Pancreas (tissue), 10 donors: ENCODE measurements around the gene ELAC2. TPM values are rescaled to one million over a fixed set of nuclear protein-coding genes. Genes with fewer than 3 reads are reported as not detected.

Experiments used
- ATAC-seq, 4 donors: fragments of 200-7000 bp; cut with Tn5 transposase; one replicate each; pipeline versions ENCODE4 v1.8.0 to v1.9.1; 2020; ENCODE audit warnings: mild to moderate bottlenecking in 4 of 4, moderate library complexity in 4 of 4
- DNase-seq, 6 donors: peaks; one replicate each; pipeline ENCODE4 v3.0.0-alpha.2; 2020
- FAIRE-seq: peaks from 2 replicates; lab custom pipeline; 2012; peaks lifted over from hg19 to GRCh38; lab: Jason Lieb, UNC
- H3K27ac ChIP-seq, 4 donors: fragments of 200-600 bp; sonication (generic); 1 replicate in 3 of 4; 2 replicates in 1 of 4; pipeline versions ENCODE4 v1.5.0 to v1.8.0; 2020
- H3K27me3 ChIP-seq, 4 donors: fragments of 200-600 bp; one replicate each; pipeline ENCODE4 v1.8.0; 2021
- H3K36me3 ChIP-seq, 3 donors: fragments of 200-600 bp; sonication (generic) in 1 of 3; one replicate each; pipeline versions ENCODE4 v1.5.0 to v1.8.0; 2020 to 2021
- H3K4me1 ChIP-seq, 3 donors: fragments of 200-600 bp; one replicate each; pipeline ENCODE4 v1.8.0; 2021
- H3K4me3 ChIP-seq, 4 donors: fragments of 200-600 bp; sonication (generic) in 2 of 4; one replicate each; pipeline versions ENCODE4 v1.5.0 to v1.8.0; 2020 to 2021
- H3K9me3 ChIP-seq, 4 donors: fragments of 200-600 bp; one replicate each; pipeline ENCODE4 v1.8.0; 2021
- WGBS, 2 donors: extraction: QIAGEN DNeasy Blood & Tissue Kit; methylation state at CpG; one replicate each; pipeline ENCODE4 v1.1.7; 2013; 5-methylcytosine and 5-hydroxymethylcytosine counted together
- intact Hi-C, 3 donors: fragments of 100-400 bp; cut with DNase I; formaldehyde crosslinking; loops; one replicate each; pipeline versions ENCODE4 v1.11.1 to v1.14.2; 2022
- polyA plus RNA-seq, 2 donors: library from polyadenylated mRNA; stranded (reverse); fragments of 200-250 nt; gene quantifications; one replicate each; pipeline ENCODE4 v1.2.3, GENCODE V29; 2013
- total RNA-seq, 6 donors: library from RNA; stranded (reverse); fragmentation: NEBNext Ultra II Directional in 4 of 6; extraction: Animal tissue kit (Norgen Biotek cat#: 25700) in 4 of 6; gene quantifications; one replicate each; pipeline versions ENCODE4 v1.2.1 to v1.2.4, GENCODE V29; 2021 to 2023
- TF ChIP-seq, protein P1 (sequence below), 4 donors: fragments of 200-600 bp; sonication (generic) in 3 of 4; IDR thresholded peaks; one replicate each; pipeline versions ENCODE4 v1.5.0 to v1.8.0; 2021; ENCODE audit warnings: antibody characterized with exemption in 4 of 4
- donor health status: healthy with polysubstance abuse.
- donor health status: DM: no; HTN: no; CAD: no; lungs with moderate emphysema.
- donor health status: DM: no; HTN: no; CAD: no.
- donor health status: control.
- donor health status: control.
- donor health status: Bipolar disorder and iron deficiency.
- donor health status: DM: yes; HTN: yes; CAD: no.
- donor health status: DM: no; HTN: no; CAD: no.
- donor health status: DM: no; HTN: no; CAD: no.
- donor health status: DM: yes; HTN: yes; CAD: no.

Gene ELAC2
- total and polyA plus RNA-seq, 8 donors: 19.6 to 39.2 (median 25.2) TPM

DNA sequence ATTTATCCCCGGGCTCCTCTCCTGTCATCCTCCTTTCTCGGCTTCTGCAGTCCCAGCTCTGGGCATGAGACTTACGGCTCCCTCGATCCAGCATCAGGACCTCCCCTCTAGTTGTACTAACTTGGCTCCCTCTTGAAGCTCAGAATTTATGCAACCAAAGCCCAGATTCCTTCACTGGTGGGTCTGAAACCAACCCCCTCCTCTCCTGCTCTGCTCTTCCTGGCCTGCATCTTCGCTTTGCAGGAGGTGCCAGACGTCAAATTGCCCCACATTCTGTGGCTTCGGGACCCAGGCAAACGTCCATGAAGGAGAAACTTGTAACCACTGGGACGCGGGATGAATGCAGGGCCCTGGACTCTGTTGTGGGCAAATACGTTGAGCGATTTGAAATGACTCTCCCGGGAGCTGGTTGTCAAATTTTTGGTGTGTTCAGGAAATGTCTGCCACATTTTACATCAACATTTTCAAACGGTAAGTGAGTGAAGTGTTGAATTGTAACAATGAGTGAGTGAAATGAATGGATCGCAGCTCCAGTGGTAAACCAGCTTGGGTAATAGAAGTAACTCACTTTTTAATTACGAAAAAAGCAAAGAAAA, 29.3 kb upstream of the ELAC2 start:
- ATAC-seq (no peak), DNase-seq (no peak), FAIRE-seq (no peak)
- H3K36me3 ChIP-seq: no peaks in the 10 kb centered on the region
- no peaks in the 10 kb centered on the region for H3K4me1 ChIP-seq
- H3K9me3 ChIP-seq: no peaks in the 10 kb centered on the region
- no peak overlapping the region for H3K27ac ChIP-seq
- TF ChIP-seq, protein P1, sequence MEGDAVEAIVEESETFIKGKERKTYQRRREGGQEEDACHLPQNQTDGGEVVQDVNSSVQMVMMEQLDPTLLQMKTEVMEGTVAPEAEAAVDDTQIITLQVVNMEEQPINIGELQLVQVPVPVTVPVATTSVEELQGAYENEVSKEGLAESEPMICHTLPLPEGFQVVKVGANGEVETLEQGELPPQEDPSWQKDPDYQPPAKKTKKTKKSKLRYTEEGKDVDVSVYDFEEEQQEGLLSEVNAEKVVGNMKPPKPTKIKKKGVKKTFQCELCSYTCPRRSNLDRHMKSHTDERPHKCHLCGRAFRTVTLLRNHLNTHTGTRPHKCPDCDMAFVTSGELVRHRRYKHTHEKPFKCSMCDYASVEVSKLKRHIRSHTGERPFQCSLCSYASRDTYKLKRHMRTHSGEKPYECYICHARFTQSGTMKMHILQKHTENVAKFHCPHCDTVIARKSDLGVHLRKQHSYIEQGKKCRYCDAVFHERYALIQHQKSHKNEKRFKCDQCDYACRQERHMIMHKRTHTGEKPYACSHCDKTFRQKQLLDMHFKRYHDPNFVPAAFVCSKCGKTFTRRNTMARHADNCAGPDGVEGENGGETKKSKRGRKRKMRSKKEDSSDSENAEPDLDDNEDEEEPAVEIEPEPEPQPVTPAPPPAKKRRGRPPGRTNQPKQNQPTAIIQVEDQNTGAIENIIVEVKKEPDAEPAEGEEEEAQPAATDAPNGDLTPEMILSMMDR (IDR thresholded peaks at IDR 0.05): no peak
- no peaks in the 10 kb centered on the region for H3K27me3 ChIP-seq
- intact Hi-C loops: no loop called here
- 54 to 71% methylated on average over 16 of the region's 16 CpGs for WGBS, 2 donors
- H3K4me3 ChIP-seq: no peak overlapping the region

DNA sequence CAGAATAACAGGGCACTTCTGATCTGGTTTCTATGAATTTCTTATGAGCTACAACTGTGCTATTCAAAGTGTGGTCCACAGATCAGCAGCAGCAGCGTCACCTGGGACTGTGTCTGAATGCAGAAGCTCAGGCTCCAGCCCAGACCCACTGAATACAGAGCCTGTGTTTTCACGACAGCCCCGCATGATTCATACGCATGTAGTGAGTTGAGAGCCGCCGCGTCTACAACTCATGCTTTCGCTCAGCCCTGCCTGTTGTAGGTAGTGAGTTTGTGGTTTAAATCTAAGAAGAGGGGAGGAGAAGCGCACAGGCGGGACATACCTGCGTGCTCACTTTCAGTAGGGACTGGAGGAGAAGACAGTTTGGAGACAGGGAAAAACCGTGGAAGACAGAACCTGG, 28.5 kb upstream of the ELAC2 start:
- intact Hi-C loops: no loop called here
- no peak for FAIRE-seq
- no peaks in the 10 kb centered on the region for H3K9me3 ChIP-seq
- H3K27me3 ChIP-seq: no peaks in the 10 kb centered on the region
- WGBS, 2 donors: 71 to 80% methylated on average over 12 of the region's 12 CpGs
- TF ChIP-seq, protein P1 (IDR thresholded peaks at IDR 0.05): no peak
- H3K4me1 ChIP-seq: no peaks in the 10 kb centered on the region
- no peak overlapping the region for H3K27ac ChIP-seq
- ATAC-seq: no peak
- DNase-seq: no peak
- no peak overlapping the region for H3K4me3 ChIP-seq
- H3K36me3 ChIP-seq: no peaks in the 10 kb centered on the region

DNA sequence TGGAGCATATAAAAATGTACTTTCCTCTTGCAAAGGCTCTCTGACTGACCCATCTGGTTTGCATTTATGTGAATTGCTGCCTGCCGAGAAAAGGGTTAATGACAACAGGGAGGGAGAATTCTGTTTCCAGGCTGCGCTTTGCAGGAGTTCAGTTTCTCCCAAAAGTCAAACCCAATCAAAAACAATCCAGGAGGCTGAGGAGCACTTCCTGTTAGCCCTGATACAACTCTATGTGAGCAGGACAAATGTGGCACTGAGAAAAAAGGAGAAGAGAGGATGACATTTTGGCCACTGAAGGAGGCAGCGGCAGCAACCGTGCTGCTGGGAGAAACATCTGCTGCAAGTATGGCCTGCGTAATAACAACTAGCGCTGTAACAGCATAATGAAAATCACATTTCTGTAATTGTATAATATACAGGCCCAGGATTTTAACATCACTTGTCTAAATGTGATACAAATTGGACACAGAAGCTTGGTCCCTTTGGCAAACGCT, 26.8 kb upstream of the ELAC2 start:
- intact Hi-C loops: no loop called here
- DNase-seq (no peak), ATAC-seq (no peak), FAIRE-seq (no peak)
- no peaks in the 10 kb centered on the region for H3K9me3 ChIP-seq
- no peak overlapping the region for H3K27ac ChIP-seq
- no peak overlapping the region for H3K4me3 ChIP-seq
- WGBS, 2 donors: 75 to 79% methylated on average over 7 of the region's 7 CpGs
- H3K36me3 ChIP-seq: no peaks in the 10 kb centered on the region
- no peaks in the 10 kb centered on the region for H3K4me1 ChIP-seq
- H3K27me3 ChIP-seq: no peaks in the 10 kb centered on the region
- TF ChIP-seq, protein P1 (IDR thresholded peaks at IDR 0.05): no peak

DNA sequence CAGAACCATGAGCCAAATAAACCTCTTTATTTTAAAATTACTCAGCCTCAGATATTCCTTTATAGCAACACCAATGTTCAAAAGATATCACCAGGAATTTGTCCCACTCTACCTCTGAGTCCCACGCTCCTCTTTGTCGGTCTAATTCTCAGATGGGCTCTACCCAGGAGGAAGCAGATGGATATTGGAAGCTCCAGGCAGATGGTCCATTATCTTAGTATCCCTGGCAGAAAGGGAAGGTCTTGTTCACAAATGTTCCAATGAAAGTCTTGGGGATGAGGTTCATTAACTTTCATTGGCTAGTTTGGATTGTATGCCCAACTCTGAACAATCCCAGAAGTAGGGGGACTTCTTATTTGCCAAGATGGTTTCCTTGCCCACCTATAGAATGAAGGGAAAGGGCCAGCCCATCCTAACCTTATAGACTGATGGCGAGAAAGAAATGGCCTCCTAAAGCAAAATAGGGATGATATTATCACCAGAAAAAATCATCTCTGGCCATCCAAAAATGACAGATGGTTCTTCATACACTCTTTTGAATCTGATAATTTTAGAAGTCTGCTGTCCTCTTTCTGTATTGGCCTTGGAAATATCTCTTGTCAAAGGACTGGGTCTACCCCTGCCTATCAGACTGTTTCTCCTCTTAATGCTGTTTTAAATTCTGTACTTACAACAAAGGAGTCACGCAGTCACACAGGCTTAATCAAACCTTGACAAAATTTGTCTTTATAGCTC, 21.3 kb upstream of the ELAC2 start:
- Histone ChIP-seq H3K4me3 (no peak overlapping the region), H3K9me3 (no peaks in the 10 kb centered on the region), H3K4me1 (no peaks in the 10 kb centered on the region), H3K36me3 (no peaks in the 10 kb centered on the region), H3K27ac (no peak overlapping the region), H3K27me3 (no peaks in the 10 kb centered on the region)
- intact Hi-C loops: no loop called here
- FAIRE-seq (no peak), ATAC-seq (no peak), DNase-seq (no peak)
- WGBS, 2 donors: 83 to 88% methylated on average over 4 of the region's 4 CpGs
- TF ChIP-seq, protein P1 (IDR thresholded peaks at IDR 0.05): no peak

DNA sequence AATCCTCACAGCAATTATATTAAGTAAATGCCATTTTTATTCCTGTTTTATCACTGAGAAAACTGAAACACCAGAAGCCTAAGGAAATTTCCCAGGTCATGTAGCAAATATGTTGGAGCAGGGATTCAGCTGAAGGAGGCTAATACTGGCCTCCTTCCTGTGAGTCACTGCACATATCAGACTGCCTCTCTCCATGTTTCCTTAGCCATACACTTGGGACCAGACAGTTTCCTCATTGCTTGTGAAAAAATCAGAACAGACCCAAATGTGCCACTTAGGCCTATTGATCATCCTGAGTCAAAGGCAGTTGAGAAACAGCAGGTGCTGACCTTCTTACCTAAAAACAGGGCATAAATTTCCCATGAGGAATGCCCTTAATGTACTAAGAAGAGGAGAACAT, 18.9 kb upstream of the ELAC2 start:
- TF ChIP-seq, protein P1 (IDR thresholded peaks at IDR 0.05): no peak
- H3K27me3 ChIP-seq: no peaks in the 10 kb centered on the region
- no peaks in the 10 kb centered on the region for H3K4me1 ChIP-seq
- DNase-seq (no peak), ATAC-seq (no peak), FAIRE-seq (no peak)
- no peaks in the 10 kb centered on the region for H3K36me3 ChIP-seq
- no peaks in the 10 kb centered on the region for H3K9me3 ChIP-seq
- intact Hi-C loops: no loop called here
- H3K4me3 ChIP-seq: no peak overlapping the region
- H3K27ac ChIP-seq: no peak overlapping the region
